HG02852 (cell line): ENCODE measurements around the gene CCDC179.

Source experiments
- ATAC-seq: cut with Tn5 transposase; IDR thresholded peaks from one replicate; pipeline ENCODE4 v1.9.1; 2021; ENCODE audit warnings: mild to moderate bottlenecking, moderate library complexity; ENCODE audit not compliant: unreplicated experiment

Gene CCDC179

DNA sequence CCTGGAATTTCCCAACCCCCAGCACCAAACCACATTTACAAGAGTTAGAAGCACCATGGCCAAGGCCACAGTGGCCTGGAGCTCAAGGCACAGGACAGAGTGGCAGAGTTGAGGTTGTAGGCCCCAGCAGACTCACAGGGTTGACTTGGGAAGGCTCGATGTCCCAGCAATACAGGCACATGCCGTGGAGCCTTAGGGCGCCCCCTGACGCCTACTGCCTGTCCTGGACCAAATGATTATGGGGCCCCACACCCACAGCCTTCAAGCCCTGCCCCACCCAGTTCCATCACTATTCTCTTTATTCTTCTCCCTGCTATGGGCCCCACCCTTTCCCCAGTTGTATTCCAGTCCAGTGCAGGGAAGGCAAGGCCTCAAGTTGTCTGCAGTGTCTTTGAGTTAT lies at the start of gene CCDC179:
Gene CCDC179, minus strand, starts transcription at position 234 of the 400 bp plus-strand sequence. Its CDS starts 53 bp downstream, at position 181.
- no peak for ATAC-seq

DNA sequence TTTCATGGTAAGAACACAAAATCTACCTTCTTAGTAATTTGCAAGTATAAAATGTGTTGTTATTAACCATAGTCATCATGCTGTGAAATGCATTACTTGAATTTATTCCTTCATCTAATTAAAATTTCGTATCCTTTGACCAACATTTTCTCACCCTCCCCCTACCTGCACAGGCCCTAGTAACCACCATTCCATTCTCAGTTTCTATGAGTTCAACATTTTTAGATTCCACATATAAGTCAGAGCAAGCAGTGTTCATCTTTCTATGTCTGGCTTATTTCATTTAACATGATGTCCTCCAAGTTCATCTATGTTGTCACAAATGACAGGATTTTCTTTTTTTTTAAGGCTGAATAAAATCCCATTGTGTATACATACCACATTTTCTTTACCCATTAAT lies 43.5 kb upstream of the CCDC179 start:
- ATAC-seq, result no peak

GRCh38 chr11:22901603-22902002 lies 41.3 kb upstream of the CCDC179 start:
- ATAC-seq, result no peak

- no peak for ATAC-seq
Observed at GRCh38 chr11:22900764-22901486, 40.7 kb upstream of the CCDC179 start.

GRCh38 chr11:22898036-22898435 lies 37.8 kb upstream of the CCDC179 start:
- no peak for ATAC-seq

DNA sequence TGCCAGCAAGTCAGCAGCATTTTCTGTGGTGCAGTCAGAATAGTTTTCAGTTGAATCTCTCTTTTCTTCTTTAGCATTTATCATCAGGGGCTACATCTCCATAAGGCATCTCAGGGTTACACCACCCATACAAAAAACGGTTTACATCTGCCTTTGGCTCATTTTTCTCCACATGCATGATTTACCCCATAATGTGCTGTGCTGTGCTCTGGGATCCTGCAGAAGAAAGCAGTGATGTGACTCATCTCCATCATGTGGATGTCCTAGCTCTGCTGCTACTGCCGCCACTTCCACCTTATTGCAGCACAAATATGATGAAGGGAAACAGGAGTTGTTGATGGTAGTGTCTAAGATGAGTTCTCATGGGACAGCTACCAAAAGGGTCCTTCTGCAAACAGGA lies 30.0 kb upstream of the CCDC179 start:
- ATAC-seq, result no peak

DNA sequence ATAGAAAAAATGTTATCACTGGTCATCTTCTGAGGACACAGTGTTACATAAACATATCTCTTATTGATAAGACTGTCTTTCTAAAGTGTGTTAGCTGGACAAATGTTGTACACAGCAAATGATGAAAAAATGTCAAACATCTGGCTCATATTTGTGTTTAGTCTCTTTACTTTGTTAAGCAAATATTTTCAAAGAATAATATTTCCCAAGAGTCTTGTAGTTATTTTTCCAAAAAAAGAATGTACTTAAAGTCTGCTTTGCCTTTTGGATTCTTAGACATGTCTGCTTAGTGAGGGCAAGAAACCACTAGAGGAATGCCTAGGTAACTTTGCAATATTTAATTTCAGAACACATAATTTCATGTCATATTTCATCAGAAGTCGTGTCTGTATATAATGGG lies 23.9 kb upstream of the CCDC179 start:
- ATAC-seq, result no peak

DNA sequence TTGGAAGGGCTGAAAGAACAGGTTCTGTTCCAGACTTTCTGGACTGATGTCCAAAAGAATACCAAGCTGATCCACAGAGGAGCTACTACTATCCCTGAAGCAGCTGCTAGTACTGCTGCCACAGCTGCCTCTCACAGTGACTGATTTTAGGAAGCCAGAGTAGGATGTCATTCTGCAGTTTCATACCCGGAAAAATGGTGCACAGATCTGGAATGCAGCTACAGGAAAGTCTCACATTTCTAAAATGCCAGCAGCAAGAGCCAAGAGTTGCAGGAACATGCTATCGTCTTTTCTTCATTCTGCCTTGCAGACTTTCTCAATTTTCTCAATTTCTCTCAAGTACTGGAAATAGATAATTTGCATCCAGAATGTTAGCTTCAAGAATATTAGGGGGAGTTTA lies 19.4 kb upstream of the CCDC179 start:
- no peak for ATAC-seq

- no peak for ATAC-seq
Observed at GRCh38 chr11:22878604-22879003, 18.3 kb upstream of the CCDC179 start.

- ATAC-seq, result no peak
Observed at GRCh38 chr11:22878039-22878438, 17.8 kb upstream of the CCDC179 start.

- peak; percentile 99 for ATAC-seq
Observed at GRCh38 chr11:22875869-22876473, 15.7 kb upstream of the CCDC179 start.

- peak; percentile 80 for ATAC-seq
Observed at GRCh38 chr11:22869325-22869724, 9.1 kb upstream of the CCDC179 start.

DNA sequence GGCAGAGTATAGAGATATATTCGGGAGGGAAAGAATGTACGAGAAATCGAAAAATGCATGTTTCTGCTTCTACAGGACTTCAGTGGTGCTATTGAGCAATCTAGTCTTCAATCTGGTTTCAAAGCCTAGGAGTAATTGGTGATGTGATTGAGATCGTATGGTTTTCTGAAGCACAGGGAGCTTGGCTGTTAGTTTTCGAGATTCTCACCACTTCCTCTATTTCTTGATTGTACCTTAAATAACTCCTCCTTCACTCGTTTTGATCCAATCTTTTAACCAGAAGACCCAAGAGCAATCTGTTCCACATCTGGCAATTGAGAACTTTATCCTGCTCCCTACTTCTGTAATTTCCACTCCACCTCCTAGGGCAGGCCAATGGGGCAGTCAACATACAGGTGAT lies 518 bp downstream of the CCDC179 start:
- no peak for ATAC-seq

DNA sequence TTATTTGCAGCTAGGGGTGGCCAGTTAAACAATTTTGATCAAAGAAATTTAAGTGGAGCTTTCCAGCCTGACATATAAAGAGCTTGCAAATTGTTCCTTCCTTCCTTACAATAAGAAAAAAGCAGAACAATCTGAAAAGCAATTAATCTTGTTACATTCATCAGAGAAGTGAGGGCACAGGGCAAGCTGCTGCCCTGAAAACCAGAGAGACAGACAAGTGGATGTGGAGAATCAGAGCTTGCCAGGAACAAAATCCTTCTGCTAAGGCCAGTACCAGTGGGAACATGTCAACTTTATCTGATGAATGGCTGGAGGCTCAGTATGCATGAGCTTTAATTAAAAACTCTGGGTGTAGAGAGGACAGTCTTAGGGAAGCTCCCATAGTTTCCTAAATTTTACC lies 8.8 kb downstream of the CCDC179 start:
- no peak for ATAC-seq

DNA sequence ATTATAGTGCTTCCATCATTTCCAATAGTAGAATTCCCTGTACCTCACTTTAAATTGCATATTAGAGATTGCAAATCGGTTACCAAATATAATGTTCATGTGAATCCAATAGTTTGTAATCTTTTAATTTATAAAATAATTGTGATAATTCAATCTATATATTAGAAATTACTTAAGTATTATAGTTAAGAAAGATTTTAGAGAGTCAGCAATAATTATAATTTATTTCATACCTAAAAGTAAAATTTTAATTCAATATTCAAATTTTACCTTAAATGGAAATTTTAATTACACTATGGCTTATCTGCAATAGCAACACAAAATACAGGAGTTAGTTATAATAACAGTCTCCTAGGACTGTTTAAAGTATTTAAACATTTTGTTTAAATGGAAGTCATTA lies 13.5 kb downstream of the CCDC179 start:
- ATAC-seq, result no peak

- no peak for ATAC-seq
Observed at GRCh38 chr11:22832315-22833015, 27.8 kb downstream of the CCDC179 start.

DNA sequence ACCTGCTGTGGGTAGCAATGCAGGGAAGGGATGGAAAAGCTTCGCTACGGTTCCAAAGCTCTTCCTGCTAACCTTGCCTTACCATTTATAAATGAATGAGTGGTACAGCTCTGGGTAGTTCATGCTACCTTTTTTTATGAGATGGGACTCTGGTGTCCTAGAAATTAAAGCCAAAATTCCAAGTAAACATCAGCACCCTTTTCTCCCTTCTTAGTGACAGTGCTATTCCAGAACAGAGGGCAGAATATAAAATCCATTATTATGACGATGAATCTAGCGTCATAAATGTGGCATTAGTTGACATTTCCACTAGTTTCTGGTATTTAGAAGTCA lies 30.2 kb downstream of the CCDC179 start:
- ATAC-seq, result no peak

GRCh38 chr11:22829231-22830081 lies 30.8 kb downstream of the CCDC179 start, which contains the start of gene SVIP:
Gene SVIP (minus strand): TSS chr11:22829801. CDS start chr11:22829748, 53 bp downstream.
- ATAC-seq, result peak; percentile 89

DNA sequence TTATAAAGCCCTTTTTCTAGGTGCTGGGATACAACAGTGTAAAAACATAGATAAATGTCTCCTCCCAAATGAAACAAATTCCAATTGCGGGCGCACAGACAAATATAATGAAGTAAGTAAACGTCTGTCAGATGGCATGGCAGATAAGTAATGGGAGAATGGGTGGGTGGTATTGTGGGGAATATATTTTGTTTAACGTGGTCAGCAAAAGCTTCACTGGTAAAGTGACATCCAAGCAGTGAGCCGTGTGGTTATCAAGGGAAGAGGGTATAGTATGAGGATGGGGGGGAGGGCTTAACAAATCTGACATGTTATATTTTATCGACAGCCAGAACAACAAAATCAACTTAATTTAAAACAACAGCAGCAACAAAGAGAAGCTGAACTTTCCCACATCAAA lies 31.9 kb downstream of the CCDC179 start:
- ATAC-seq, result no peak

- no peak for ATAC-seq
Observed at GRCh38 chr11:22822203-22822602, 38.1 kb downstream of the CCDC179 start.

- ATAC-seq, result no peak
Observed at GRCh38 chr11:22809893-22810292, 50.4 kb downstream of the CCDC179 start.
